HG03460 (cell line): Measurements from ENCODE around the gene HS6ST2.

ENCODE experiments used
- ATAC-seq: cut with Tn5 transposase; IDR thresholded peaks from one replicate; pipeline ENCODE4 v1.9.1; 2021; ENCODE audit not compliant: unreplicated experiment

Gene HS6ST2

DNA sequence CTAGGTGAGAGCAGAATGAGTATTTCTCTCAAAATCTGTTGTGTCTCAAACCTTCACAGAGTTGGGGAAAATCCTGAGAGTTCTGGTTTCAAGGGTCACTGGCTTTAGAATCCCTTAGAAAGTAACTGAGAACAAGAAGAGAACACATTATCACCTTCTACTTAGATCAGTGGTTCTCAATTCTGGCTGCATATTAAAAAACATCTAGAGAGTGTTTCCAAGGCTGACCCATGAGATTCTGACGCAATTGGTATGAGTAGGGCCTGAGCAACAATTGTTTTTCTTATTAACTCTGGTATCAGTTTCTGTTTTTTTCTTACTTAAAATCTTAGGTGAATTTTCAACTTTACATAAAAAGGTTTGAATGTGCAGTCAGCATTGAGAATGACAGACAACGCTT is 212.8 kb downstream of the HS6ST2 start:
- ATAC-seq = no peak

- ATAC-seq = no peak
These were observed 214.0 kb downstream of the HS6ST2 start for GRCh38 chrX:132744470-132744869.

- ATAC-seq = no peak
These were observed 215.3 kb downstream of the HS6ST2 start for GRCh38 chrX:132743086-132743485.

GRCh38 chrX:132742246-132742645 is 216.2 kb downstream of the HS6ST2 start:
- ATAC-seq = no peak

GRCh38 chrX:132741689-132742088 is 216.7 kb downstream of the HS6ST2 start:
- no peak for ATAC-seq

GRCh38 chrX:132740316-132741123 is 217.9 kb downstream of the HS6ST2 start:
- ATAC-seq = no peak

- ATAC-seq = no peak
These were observed 219.5 kb downstream of the HS6ST2 start for GRCh38 chrX:132738951-132739350.

DNA sequence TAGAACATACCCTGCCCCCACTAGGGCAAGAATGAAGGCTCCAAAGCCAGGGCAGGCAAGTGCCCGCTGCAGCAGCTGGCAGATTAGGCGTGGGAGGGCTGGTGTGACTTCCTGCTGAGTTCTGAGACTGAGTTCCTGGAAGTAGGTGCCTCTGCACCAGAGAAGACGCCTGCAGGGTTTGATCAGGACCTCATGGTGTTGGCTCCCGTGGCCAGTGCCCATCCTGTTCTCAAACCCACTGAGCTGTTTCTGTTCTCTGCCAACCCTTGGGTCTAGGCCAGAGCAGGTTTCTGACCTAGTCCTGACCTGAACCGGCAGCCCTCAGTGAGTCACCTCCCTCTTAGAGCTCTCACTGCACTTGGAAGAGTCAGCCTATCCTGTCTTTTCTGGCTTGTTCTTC is 220.7 kb downstream of the HS6ST2 start:
- ATAC-seq = no peak

DNA sequence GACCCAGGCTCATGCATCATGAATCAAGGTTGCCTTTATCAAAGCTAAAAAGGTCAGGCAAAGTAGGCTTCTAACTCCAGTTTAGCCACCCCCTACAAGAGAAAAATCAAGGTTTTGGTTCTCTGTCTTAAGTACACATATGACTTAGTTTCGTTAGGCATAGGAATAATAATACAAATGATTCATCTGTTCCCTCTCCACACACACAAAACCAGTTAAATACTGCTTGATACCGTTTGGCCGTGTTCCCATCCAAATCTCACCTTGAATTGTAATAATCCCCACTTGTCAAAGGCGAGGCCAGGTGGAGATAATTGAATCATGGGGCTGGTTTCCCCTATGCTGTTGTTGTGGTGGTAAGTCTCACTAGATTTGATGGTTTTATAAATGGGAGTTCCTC is 226.2 kb downstream of the HS6ST2 start:
- ATAC-seq = no peak

DNA sequence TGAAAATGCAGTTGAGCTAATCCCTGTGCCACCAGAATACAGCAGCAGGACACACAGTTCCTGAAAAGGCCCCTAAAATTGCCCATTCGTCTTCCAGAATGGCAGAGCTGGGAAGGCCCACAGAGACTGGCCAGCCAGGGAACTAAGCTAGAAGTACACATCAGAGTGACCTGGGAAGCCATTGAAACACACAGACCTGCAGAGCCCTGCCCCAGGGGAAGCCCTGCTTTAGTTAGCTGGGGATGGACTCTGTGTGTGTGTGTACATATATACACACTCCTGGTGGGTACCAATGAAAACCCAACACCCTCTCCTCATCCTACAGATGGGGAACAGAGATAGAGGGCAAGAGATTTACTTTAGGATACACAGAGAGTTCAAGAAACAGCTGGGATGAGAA is 227.7 kb downstream of the HS6ST2 start:
- no peak for ATAC-seq

DNA sequence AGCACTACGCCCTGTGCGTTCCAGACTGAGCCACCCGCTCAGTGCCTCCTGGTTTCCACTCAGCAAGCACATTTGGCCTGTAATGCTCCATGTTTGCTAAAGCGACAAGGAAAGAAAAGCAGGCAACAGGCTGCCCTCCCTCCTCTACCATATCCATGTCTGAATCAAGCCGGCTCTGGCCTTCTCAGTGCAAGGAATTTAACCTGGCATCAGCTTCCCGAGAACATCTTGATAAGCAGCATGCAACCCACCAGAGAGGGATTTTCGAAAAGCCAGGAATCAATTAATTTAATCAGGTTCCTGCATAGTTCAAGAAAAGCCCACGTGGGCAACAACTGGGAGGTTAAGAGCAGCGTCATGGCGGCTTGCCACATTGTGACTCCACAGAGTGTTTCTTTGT is 228.2 kb downstream of the HS6ST2 start:
- no peak for ATAC-seq

GRCh38 chrX:132728296-132728695 is 230.1 kb downstream of the HS6ST2 start:
- no peak for ATAC-seq

DNA sequence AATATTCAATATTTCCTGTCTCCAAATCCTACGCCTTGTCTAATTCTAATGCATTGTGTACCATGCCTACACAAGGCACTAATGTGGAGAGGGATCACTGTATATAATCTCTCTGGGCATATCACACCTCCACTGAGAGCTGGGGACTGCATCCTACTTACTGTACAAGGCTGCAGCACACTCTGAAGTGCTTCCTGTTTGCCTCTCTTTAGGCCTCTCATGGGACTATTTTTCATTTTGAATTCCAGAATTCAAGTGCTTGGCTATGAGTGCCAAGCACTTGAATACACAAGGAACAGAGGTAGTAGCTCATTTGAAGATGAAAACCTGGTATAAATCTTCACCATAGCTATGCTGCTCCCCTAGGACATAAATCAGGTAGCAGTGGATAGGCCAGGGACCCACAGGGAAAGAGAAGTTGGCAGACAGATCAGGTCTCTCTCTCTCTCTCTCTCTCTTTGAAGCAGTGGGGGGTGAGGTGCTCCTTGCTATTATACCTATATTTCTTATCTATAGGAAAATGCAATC is 239.9 kb downstream of the HS6ST2 start:
- ATAC-seq = no peak

- ATAC-seq = no peak
These were observed 242.4 kb downstream of the HS6ST2 start for GRCh38 chrX:132716006-132716405.

DNA sequence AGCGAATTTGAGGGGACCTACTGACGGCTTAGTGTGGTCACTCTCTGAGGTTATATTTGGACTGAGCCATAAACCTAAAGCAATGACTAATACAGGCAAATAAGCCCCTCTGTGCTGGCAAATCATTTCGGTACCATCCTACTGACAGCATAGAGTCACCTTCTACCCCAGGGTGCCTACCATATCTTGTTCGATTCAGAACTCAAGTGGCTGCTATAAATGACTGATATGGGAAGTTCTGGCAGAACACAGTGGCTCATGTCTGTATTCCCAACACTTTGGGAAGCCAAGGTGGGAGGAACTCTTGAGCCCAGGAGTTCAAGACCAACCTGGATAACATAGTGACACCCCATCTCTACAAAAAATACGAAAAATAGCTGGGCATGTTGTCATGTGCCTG is 243.5 kb downstream of the HS6ST2 start:
- ATAC-seq = no peak

DNA sequence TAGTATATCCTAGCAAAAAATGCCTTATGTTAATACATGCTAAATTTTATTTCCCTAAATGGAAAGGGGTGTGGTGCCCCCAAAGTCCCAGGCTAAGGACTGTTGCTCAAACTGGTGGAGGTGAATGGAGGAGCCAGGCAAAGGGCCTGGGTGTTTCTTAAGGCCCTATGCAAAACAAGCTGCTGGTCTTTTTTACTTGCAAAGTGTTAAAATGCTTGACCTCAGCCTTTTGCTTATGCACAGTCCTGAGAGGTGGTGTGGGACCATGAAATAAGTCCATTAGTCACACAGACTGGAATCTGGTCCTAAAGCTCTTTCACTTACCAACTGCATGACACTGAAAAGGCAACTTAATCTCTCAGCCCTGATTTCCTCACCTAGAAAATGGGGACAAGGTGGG is 246.1 kb downstream of the HS6ST2 start:
- no peak for ATAC-seq

GRCh38 chrX:132710656-132711155 is 247.7 kb downstream of the HS6ST2 start:
- no peak for ATAC-seq

- ATAC-seq = no peak
These were observed 249.9 kb downstream of the HS6ST2 start for GRCh38 chrX:132708529-132708928.

DNA sequence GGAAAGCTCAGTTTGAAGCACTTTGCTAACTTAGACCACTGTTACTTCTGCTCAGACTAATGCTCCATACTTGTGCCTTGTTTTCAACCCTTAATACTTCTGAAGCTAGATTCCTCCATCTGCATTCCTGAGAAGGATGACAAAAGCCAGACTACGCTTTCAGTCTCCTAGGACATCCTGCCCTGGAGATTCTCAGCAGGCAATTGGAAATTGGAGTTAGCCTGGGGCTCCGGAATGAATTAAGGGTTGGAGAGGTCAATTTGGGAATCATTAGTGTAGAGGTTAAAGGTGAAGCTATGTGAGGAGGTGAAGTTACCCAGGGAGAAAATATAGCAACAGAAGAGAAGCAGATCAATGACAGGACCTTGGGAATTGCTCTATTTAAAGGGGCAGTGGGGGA is 253.7 kb downstream of the HS6ST2 start:
- no peak for ATAC-seq

GRCh38 chrX:132694382-132694781 is 264.0 kb downstream of the HS6ST2 start:
- ATAC-seq = no peak

DNA sequence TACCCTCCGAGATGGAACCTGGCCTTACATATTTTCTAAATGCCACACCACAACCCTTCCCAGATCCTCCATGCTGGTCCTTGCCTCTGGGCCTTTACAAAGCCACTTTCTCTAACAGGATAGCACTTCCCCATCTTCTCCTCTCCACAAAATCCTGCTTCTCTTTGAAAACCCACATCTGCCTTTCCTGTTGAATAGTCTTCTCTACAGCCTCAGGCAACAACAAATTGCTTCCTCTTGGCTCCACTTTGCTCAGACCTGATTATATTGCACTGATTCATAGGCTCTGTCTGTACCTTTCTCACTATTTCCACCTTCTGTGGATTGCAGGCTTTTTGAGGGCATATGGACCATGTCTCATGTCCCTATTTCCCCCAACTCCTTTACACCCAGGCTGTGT is 265.9 kb downstream of the HS6ST2 start:
- ATAC-seq = no peak

GRCh38 chrX:132692066-132692465 is 266.4 kb downstream of the HS6ST2 start:
- no peak for ATAC-seq
